Left lung (tissue), 10 donors: ENCODE results near the gene OTOP2. TPM values are rescaled to one million over a fixed set of nuclear protein-coding genes. Genes with fewer than 3 reads are reported as not detected.

Experiments
- ATAC-seq: fragments of 200-7000 bp; cut with Tn5 transposase; one replicate; pipeline ENCODE4 v1.9.1; 2020; ENCODE audit warnings: moderate library complexity
- DNase-seq, 4 donors: peaks; one replicate each; pipeline ENCODE4 v3.0.0-alpha.2; 2013 to 2020
- H3K27ac ChIP-seq, 2 donors: fragments of 200-600 bp; sonication (generic) in 1 of 2; one replicate each; pipeline versions ENCODE4 v1.5.0 to v1.8.0; 2020 to 2021
- H3K27me3 ChIP-seq, 2 donors: fragments of 200-600 bp; sonication (generic) in 1 of 2; one replicate each; pipeline versions ENCODE4 v1.5.0 to v1.8.0; 2020 to 2021
- H3K36me3 ChIP-seq, 2 donors: fragments of 200-600 bp; sonication (generic) in 1 of 2; one replicate each; pipeline versions ENCODE4 v1.5.0 to v1.8.0; 2020 to 2021
- H3K4me1 ChIP-seq, 2 donors: fragments of 200-600 bp; one replicate each; pipeline ENCODE4 v1.8.0; 2021
- H3K4me3 ChIP-seq, 2 donors: fragments of 200-600 bp; sonication (generic) in 1 of 2; one replicate each; pipeline versions ENCODE4 v1.5.0 to v1.8.0; 2020 to 2021; ENCODE audit warnings: mild to moderate bottlenecking in 1 of 2
- H3K9me3 ChIP-seq, 2 donors: fragments of 200-600 bp; sonication (generic) in 1 of 2; one replicate each; pipeline versions ENCODE4 v1.5.0 to v1.8.0; 2020 to 2021
- CTCF ChIP-seq, 2 donors: fragments of 200-600 bp; sonication (generic) in 1 of 2; IDR thresholded peaks; one replicate each; pipeline versions ENCODE4 v1.5.0 to v1.8.0; 2021; ENCODE audit warnings: antibody characterized with exemption in 2 of 2
- intact Hi-C, 2 donors: fragments of 100-400 bp; cut with DNase I; formaldehyde crosslinking; loops; one replicate each; pipeline versions ENCODE4 v1.11.2 to v1.14.2; 2022
- polyA plus RNA-seq, 6 donors: library from polyadenylated mRNA; unstranded; fragments of 120-200 nt; gene quantifications; one replicate each; pipeline ENCODE4 v1.2.1, GENCODE V29; 2013; ENCODE audit not compliant: insufficient read length in 6 of 6
- total RNA-seq, 2 donors: library from RNA; stranded (reverse); fragmentation: NEBNext Ultra II Directional; extraction: Animal tissue kit (Norgen Biotek cat#: 25700); gene quantifications; one replicate each; pipeline ENCODE4 v1.2.1, GENCODE V29; 2021
- donor health status: DM: no; HTN: yes; CAD: no.
- donor health status: DM: no; HTN: no; CAD: no.

OTOP2 gene
- total and polyA plus RNA-seq, 8 donors: not detected

- no peak overlapping the region for H3K27ac ChIP-seq
- peaks cover 7 to 53% of the 10 kb centered on the region in 2 donors for H3K27me3 ChIP-seq
- H3K4me3 ChIP-seq: no peak overlapping the region
- H3K36me3 ChIP-seq: no peaks in the 10 kb centered on the region
- H3K9me3 ChIP-seq: no peaks in the 10 kb centered on the region
- peaks cover 0 to 17% of the 10 kb centered on the region in 2 donors for H3K4me1 ChIP-seq
- no peak for TF ChIP-seq CTCF (IDR thresholded peaks at IDR 0.05)
- intact Hi-C loops: no loop called here
- DNase-seq (no peak), ATAC-seq (no peak)
Observed at GRCh38 chr17:74975943-74976342, 51.9 kb downstream of the OTOP2 start.

DNA sequence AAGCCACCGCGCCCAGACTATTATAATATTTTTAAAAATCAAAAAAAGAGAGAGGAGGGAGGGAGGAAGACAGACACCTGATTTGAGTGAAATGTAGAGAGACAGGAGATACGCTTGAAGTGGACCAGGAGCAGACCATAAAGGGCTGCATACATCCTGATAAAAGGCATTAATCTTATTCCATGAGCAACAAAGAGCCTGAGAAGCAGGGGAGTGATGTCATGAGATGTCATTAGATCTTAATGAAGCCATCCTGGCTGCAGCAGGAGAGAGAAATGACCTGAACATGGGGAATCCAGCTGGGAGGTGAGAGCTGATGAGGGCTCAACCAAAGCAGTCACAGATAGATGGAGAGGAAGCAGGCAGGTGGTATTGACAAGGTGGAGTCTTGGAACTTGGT, 53.7 kb downstream of the OTOP2 start:
- H3K27me3 ChIP-seq: peaks cover 6 to 53% of the 10 kb centered on the region in 2 donors
- DNase-seq: no peak
- intact Hi-C loops: no loop called here
- H3K4me3 ChIP-seq: no peak overlapping the region
- H3K36me3 ChIP-seq: no peaks in the 10 kb centered on the region
- H3K9me3 ChIP-seq: no peaks in the 10 kb centered on the region
- peaks cover 8 to 17% of the 10 kb centered on the region in 2 donors for H3K4me1 ChIP-seq
- no peak for TF ChIP-seq CTCF (IDR thresholded peaks at IDR 0.05)
- no peak for ATAC-seq
- H3K27ac ChIP-seq: no peak overlapping the region

DNA sequence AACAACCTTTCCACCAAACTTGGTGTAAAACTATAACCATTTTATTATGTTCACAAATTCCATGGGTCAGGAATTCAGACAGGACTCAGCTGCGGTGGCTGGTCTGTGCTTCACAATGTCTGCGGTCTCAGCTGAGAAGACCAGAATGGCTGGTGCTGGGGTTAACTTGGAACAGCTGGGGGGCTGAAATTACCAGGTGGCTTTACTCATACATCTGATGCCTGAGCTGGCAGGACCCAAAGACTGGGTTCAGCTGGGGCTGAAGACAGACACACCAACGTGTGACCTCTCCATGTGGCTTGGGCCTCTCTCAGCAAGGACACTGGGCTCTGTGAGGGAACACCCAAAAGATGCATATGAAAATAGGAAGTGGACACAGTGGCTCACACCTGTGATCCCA, 54.2 kb downstream of the OTOP2 start:
- intact Hi-C loops: no loop called here
- no peaks in the 10 kb centered on the region for H3K36me3 ChIP-seq
- no peak overlapping the region for H3K4me3 ChIP-seq
- DNase-seq (no peak), ATAC-seq (no peak)
- H3K27me3 ChIP-seq: peaks cover 2 to 53% of the 10 kb centered on the region in 2 donors
- no peak for TF ChIP-seq CTCF (IDR thresholded peaks at IDR 0.05)
- H3K27ac ChIP-seq: no peak overlapping the region
- no peaks in the 10 kb centered on the region for H3K9me3 ChIP-seq
- H3K4me1 ChIP-seq: peaks cover 8 to 17% of the 10 kb centered on the region in 2 donors

DNA sequence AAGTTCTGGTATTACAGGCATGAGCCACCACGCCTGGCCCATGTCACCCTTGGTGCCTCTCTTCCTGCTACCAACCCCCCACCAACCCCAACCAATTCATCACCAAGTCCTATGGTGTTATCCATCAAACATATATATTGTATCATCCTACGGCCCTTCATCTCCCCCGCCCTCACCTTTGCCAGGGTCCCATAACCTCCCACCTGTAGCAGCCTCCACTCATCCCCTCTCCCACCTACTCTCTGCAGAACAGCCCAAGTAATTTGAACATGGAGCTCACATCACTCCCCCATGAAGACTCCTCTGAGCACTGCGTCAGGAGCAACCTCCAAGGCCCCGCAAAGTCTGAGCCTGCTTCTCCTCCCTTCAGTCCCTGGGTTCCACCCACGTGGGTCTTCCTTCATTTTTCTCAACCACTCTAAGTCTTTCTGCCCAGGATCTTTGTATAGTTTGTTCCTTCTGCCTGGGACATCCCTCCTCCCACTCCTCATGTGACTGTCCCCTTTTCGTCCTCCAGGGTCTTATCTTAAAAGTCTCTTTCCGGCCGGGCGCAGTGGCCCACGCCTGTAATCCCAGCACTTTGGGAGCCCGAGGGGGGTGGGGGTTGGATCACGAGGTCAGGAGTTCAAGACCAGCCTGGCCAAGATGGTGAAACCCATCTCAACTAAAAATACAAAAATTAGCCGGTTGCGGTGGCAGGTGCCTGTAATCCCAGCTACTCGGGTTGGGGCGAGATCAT, 55.5 kb downstream of the OTOP2 start:
- no peak for TF ChIP-seq CTCF (IDR thresholded peaks at IDR 0.05)
- ATAC-seq (no peak), DNase-seq (no peak)
- Histone ChIP-seq H3K36me3 (no peaks in the 10 kb centered on the region), H3K9me3 (no peaks in the 10 kb centered on the region), H3K4me3 (no peak overlapping the region), H3K4me1 (peaks cover 8 to 17% of the 10 kb centered on the region in 2 donors), H3K27ac (no peak overlapping the region), H3K27me3 (peaks cover 0 to 42% of the 10 kb centered on the region in 2 donors)
- intact Hi-C loops: no loop called here

GRCh38 chr17:74981318-74981978, 57.4 kb downstream of the OTOP2 start:
- no peak for DNase-seq
- ATAC-seq: no peak
- intact Hi-C loops: no loop called here
- peak overlapping the region; percentile 55 to 68 for H3K4me3 ChIP-seq
- no peak for TF ChIP-seq CTCF (IDR thresholded peaks at IDR 0.05)
- H3K4me1 ChIP-seq: peaks cover 8 to 22% of the 10 kb centered on the region in 2 donors
- peak overlapping the region; percentile 83 to 87 for H3K27ac ChIP-seq
- H3K36me3 ChIP-seq: no peaks in the 10 kb centered on the region
- H3K9me3 ChIP-seq: no peaks in the 10 kb centered on the region
- H3K27me3 ChIP-seq: peaks cover 0 to 32% of the 10 kb centered on the region in 2 donors
